ENCODE data around the gene CTU2. TPM values are rescaled to one million over a fixed set of nuclear protein-coding genes. Genes with fewer than 3 reads are reported as not detected.

The CTU2 gene
- polyA plus RNA-seq, 1 donor (not counting 4 experiments of a cell fraction or from before 2014, with no cell fraction given): 6.3 TPM

GRCh38 chr16:88732961-88733294 is 26.6 kb downstream of the CTU2 start:
- peaks cover 30 to 42% of the 10 kb centered on the region in 2 experiments for H3K36me3 ChIP-seq (ENCODE audit: control insufficient read depth in 2 of 2, extremely low read depth in 1 of 2, insufficient read depth in 2 of 2, low read length in 2 of 2)
- H3K9ac ChIP-seq (ENCODE audit: control insufficient read depth, extremely low read depth, insufficient read depth, low read length): no peak overlapping the region
- no peaks in the 10 kb centered on the region for H3K9me1 ChIP-seq (ENCODE audit: control insufficient read depth, extremely low read depth, insufficient read depth, low read length)
- no peak overlapping the region for H3K4me3 ChIP-seq (ENCODE audit: control insufficient read depth in 2 of 3, extremely low read depth in 1 of 3, insufficient read depth in 2 of 3, low read depth in 1 of 3, low read length in 3 of 3)
- H3K9me3 ChIP-seq (ENCODE audit: control insufficient read depth, low read depth, low read length): no peaks in the 10 kb centered on the region
- no peak overlapping the region for H3K4me2 ChIP-seq (ENCODE audit: control insufficient read depth, extremely low read depth, insufficient read depth, low read depth, low read length)
- dilution Hi-C loops (cut with MboI; ENCODE audit: extremely low pct_ligation_motif_present, low sequenced_read_pairs): no loop called here
- no peaks in the 10 kb centered on the region for H3K79me2 ChIP-seq (ENCODE audit: control insufficient read depth, insufficient read depth, low read length)
- FAIRE-seq: no peak
- TF ChIP-seq CTCF (optimal IDR thresholded peaks at IDR 0.05 in 1 of 3, IDR thresholded peaks at IDR 0.05 in 1 of 3, conservative IDR thresholded peaks at IDR 0.05 in 1 of 3; ENCODE audit: extremely low read depth in 1 of 3, insufficient read depth in 2 of 3, low read length in 3 of 3): no peak
- no peak for TF ChIP-seq EZH2 (IDR thresholded peaks at IDR 0.05; ENCODE audit: low read length)
- DNase-seq (ENCODE audit: low read depth, low spot score): no peak
- H4K20me1 ChIP-seq (ENCODE audit: control insufficient read depth, extremely low read depth, insufficient read depth, low read length): peaks cover 6% of the 10 kb centered on the region
- no peak overlapping the region for H3K27ac ChIP-seq (ENCODE audit: control insufficient read depth, insufficient read depth, low read length)
- H3K4me1 ChIP-seq (ENCODE audit: control insufficient read depth, extremely low read depth, insufficient read depth, low read length): no peaks in the 10 kb centered on the region
- no peak overlapping the region for H2AFZ ChIP-seq (ENCODE audit: control insufficient read depth, low read length)
- H3K27me3 ChIP-seq (ENCODE audit: control insufficient read depth, extremely low read depth, insufficient read depth, low read length): no peaks in the 10 kb centered on the region

- H3K27ac ChIP-seq (ENCODE audit: control insufficient read depth, insufficient read depth, low read length): no peak overlapping the region
- no peaks in the 10 kb centered on the region for H3K27me3 ChIP-seq (ENCODE audit: control insufficient read depth, extremely low read depth, insufficient read depth, low read length)
- dilution Hi-C loops (cut with MboI; ENCODE audit: extremely low pct_ligation_motif_present, low sequenced_read_pairs): no loop called here
- H4K20me1 ChIP-seq (ENCODE audit: control insufficient read depth, extremely low read depth, insufficient read depth, low read length): peaks cover 8% of the 10 kb centered on the region
- no peaks in the 10 kb centered on the region for H3K9me1 ChIP-seq (ENCODE audit: control insufficient read depth, extremely low read depth, insufficient read depth, low read length)
- FAIRE-seq: no peak
- H3K4me1 ChIP-seq (ENCODE audit: control insufficient read depth, extremely low read depth, insufficient read depth, low read length): no peaks in the 10 kb centered on the region
- no peak overlapping the region for H3K9ac ChIP-seq (ENCODE audit: control insufficient read depth, extremely low read depth, insufficient read depth, low read length)
- no peaks in the 10 kb centered on the region for H3K79me2 ChIP-seq (ENCODE audit: control insufficient read depth, insufficient read depth, low read length)
- no peak overlapping the region for H3K4me2 ChIP-seq (ENCODE audit: control insufficient read depth, extremely low read depth, insufficient read depth, low read depth, low read length)
- no peak overlapping the region for H2AFZ ChIP-seq (ENCODE audit: control insufficient read depth, low read length)
- no peak for DNase-seq (ENCODE audit: low read depth, low spot score)
- TF ChIP-seq CTCF (optimal IDR thresholded peaks at IDR 0.05 in 1 of 3, IDR thresholded peaks at IDR 0.05 in 1 of 3, conservative IDR thresholded peaks at IDR 0.05 in 1 of 3; ENCODE audit: extremely low read depth in 1 of 3, insufficient read depth in 2 of 3, low read length in 3 of 3) (no peak), EZH2 (IDR thresholded peaks at IDR 0.05; ENCODE audit: low read length) (no peak)
- H3K9me3 ChIP-seq (ENCODE audit: control insufficient read depth, low read depth, low read length): no peaks in the 10 kb centered on the region
- H3K4me3 ChIP-seq (ENCODE audit: control insufficient read depth in 2 of 3, extremely low read depth in 1 of 3, insufficient read depth in 2 of 3, low read depth in 1 of 3, low read length in 3 of 3): no peak overlapping the region
- H3K36me3 ChIP-seq (ENCODE audit: control insufficient read depth in 2 of 2, extremely low read depth in 1 of 2, insufficient read depth in 2 of 2, low read length in 2 of 2): peaks cover 30 to 43% of the 10 kb centered on the region in 2 experiments
Observed at GRCh38 chr16:88733630-88734360, 27.5 kb downstream of the CTU2 start.

All from keratinocyte (primary cell).